NCI-H748 (cell line): ENCODE data around the gene NRGN.

ENCODE experiments used
- DNase-seq: peaks from one replicate; lab custom pipeline; 2025; ENCODE audit not compliant: unreplicated experiment; lab: John Stamatoyannopoulos, UW

Gene NRGN

DNA sequence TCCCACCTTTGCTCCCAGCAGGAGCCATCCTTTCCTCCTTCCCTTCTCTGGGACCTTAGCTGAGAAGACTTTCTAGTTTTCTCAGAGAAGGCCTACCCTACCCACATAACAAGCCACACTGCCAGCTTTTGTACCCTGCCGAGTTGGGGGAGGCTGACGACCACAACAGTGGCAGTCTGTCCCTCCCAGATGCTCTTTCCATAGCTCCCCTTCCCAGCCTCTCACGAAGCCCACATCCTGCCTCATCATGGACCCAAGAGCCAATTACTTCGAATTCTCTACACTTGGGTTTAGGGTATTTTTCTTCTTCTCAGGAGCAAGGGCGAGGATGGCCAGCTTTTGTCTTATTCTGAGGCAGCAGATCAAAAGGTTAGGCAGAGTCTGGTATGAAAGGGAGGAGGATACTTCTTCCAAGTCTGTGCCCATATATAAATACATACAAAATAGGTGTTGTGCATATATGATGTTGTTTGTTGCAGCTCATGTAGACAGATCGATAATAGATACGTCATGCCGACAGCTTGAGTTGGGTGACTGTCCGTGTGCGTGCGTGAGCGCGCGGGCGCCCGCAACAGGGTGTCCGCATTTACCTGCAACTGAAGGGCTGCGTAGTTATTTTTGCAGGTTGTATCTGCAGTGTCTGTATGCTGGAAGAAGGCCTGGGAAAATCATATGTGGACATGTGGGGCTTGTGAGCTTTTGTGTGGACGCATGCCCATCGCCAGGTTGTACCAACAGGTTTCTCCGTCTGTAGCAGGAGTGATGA is 846 bp upstream of the NRGN start:
- DNase-seq: no peak

DNA sequence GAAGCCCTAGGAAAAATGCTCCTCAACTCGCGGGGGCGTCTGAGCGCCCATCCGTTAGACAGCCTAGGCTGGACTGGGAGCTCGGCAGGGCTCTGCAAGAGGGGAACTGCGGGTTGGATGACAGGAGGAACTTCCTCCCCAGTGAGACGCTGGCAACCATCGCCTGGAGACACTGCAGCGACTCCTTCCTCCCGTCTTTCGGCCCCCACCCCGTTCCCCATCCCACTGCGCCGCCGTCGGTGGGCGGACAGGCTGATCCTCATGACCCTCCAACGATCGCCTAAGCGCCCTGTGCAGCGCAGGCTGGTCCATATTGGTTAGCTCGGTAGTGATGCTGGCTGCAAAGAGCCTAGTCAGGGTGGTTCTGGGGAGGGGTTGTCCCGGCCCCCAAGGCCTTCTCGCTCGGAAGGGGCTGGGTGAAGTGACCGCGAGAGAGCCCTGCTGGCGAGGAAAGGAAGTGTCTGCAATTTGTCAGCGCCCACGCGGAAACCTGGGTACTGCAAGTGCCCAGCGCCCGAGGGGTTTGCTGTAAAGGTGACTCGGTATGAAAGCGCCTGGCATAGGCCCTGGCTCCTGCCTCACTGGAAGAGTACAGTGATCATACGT is 638 bp downstream of the NRGN start:
- peak; percentile 49 for DNase-seq

GRCh38 chr11:124742555-124742954 is 2.8 kb downstream of the NRGN start:
- no peak for DNase-seq

DNA sequence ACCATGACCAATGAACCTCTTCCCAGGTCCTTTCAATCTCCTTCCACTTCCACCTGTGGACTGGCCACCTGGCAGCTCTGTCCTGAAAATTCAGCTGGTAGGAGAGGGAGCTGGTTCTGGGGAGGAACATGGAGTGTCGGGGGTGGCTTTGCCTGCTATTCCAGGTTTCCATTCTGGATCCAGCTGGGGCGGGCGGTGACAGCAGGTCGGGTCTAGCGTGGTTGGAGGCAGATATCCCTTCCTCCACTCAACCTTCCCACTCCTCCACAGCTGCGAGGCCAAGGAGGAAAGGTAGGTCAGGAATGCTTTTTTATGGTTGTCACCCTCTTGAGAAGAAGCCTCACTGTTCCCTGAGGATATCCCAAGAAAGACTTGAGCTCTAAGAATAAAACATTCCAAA is 3.3 kb downstream of the NRGN start:
- DNase-seq: no peak

- no peak for DNase-seq
These were observed 5.6 kb downstream of the NRGN start for GRCh38 chr11:124745270-124745834.

DNA sequence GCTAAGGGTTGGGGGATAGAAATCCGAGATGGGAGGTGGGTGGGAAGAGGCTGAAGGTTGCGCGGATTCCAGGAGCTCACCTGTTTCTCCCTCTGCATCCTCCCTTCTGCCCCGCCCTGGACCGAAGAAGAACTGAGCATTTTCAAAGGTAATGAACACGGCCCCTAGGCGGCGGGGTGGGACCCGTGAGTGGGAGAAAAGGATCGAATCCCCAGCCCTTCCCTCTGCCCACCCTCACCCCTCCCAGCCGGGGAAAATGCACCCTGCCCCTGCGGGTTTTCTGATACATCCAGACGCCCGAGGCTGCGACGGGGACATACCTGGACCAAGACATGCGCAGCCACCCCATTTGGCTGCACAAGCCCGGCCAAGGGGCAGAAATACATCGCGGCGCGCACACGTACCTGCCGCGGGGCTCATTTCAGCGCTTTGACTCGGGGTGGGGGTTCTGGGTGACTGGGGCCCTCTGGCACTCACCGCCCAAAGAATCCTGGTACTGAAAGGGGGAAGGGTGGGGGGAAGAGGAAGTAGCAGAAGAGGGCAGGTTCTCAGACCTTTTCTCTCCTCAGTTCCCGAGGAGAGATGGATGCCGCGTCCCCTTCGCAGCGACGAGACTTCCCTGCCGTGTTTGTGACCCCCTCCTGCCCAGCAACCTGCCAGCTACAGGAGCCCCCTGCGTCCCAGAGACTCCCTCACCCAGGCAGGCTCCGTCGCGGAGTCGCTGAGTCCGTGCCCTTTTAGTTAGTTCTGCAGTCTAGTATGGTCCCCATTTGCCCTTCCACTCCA is 6.3 kb downstream of the NRGN start:
- DNase-seq: peak; percentile 37

DNA sequence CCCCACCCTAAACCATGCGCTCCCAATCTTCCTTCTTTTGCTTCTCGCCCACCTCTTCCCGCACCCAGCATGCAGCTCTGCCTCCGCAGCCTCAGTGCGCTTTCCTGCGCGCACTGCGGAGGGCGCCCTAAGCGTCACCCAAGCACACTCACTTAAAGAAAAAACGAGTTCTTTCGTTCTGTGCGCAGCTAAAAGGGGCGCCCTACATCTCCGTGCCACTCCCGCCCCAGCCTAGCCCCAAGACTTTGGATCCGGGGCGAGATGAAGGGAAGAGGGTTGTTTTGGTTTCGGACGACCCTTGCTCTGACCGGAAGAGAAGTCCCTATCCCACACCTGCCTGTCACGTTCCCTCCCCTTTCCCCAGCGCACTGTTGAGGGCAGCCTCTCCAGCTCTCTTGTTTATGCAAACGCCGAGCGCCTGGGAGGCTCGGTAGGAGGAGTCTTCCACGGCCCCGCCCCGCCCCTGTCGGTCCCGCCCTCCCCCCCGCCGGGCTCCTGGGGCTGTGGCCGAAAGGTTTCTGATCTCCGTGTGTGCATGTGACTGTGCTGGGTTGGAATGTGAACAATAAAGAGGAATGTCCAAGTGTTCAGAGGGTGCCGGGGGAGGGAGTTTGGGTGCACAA is 7.0 kb downstream of the NRGN start:
- peak; percentile 81 for DNase-seq

- no peak for DNase-seq
These were observed 7.8 kb downstream of the NRGN start for GRCh38 chr11:124747406-124748099.

- no peak for DNase-seq
These were observed 8.3 kb downstream of the NRGN start for GRCh38 chr11:124748100-124748418.

GRCh38 chr11:124748481-124749343 is 9.0 kb downstream of the NRGN start:
- DNase-seq: no peak

- no peak for DNase-seq
These were observed 10.2 kb downstream of the NRGN start for GRCh38 chr11:124749912-124750311.

DNA sequence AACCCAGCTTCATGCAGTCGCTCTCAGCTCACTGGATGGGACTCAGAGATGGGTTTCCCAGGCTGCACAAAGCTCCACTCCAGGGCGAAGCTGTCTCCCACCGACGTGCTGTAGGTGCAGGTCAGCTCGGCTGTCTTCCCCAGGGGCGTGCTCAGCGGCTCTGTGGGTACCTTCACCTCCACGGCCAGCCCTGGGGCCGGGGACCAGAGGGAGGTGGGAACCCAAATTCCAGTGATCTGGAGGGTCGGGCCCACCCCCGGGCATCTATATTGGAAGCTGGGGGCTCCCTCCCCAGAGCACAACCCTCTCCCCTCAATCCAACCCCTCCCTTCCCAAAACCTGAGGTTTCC is 11.6 kb downstream of the NRGN start:
- DNase-seq: no peak

DNA sequence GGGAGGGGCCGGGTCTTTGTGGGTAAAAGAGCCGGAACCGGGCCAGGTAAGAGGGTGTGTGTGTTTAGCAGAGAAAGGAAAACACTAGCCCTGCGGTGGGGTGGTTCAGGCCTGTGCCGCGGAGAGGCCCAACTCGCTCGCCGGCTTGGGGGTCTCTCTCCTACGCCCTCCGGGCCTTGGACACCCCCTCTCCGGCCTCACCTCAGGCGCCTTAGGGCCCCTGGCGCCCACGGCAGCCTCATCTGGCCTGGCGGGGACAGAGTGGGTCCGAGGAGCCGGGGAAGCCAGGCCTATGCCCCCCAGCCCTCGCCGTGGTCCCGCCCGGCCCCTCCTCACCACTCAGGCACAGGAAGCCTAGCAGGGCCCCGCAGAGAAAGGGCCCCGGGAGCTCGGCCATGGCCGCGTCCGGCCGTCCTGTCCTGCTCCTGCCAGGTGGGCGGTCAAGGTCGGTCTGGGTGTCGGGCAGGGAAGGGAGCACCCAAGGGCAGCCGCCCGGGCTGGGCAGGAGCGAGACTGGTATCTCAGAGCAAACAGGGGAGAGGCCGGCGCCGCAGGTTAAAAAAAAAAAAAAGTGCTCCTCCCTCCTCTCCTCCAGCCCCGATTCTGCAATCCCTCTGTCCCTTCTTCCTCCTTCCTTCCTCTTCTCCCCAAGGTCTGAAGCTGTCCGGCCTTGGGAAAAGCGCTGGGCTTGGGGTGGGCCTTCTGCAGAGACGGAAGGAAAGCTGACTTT is 12.2 kb downstream of the NRGN start, which contains the start of gene VSIG2:
Gene VSIG2 (minus strand): TSS at position 515 of the 730 bp plus-strand sequence. CDS start 118 bp downstream, at position 397.
- DNase-seq: no peak

- DNase-seq: no peak
These were observed 12.8 kb downstream of the NRGN start for GRCh38 chr11:124752471-124753102.

GRCh38 chr11:124753205-124753604 is 13.5 kb downstream of the NRGN start:
- DNase-seq: no peak

GRCh38 chr11:124753624-124754023 is 13.9 kb downstream of the NRGN start:
- DNase-seq: no peak

GRCh38 chr11:124754309-124754708 is 14.6 kb downstream of the NRGN start:
- no peak for DNase-seq

- no peak for DNase-seq
These were observed 15.0 kb downstream of the NRGN start for GRCh38 chr11:124754710-124755109.
